Activated T-cell treated with anti-CD3 and anti-CD28 coated beads for 48 hours (primary cell): ENCODE measurements around the gene SERGEF.

Source experiments
- DNase-seq: peaks from one replicate; pipeline ENCODE4 v3.0.0-alpha.2; 2020; ENCODE audit warnings: low read depth

SERGEF gene

GRCh38 chr11:17748761-17749721 lies 263.8 kb downstream of the SERGEF start:
- DNase-seq = no peak

- DNase-seq = no peak
Measured at GRCh38 chr11:17748044-17748443, 264.8 kb downstream of the SERGEF start.

- DNase-seq = no peak
Measured at GRCh38 chr11:17747131-17747955, 265.5 kb downstream of the SERGEF start.

GRCh38 chr11:17746096-17746495 lies 266.8 kb downstream of the SERGEF start:
- DNase-seq = no peak

- no peak for DNase-seq
Measured at GRCh38 chr11:17745023-17745772, 267.6 kb downstream of the SERGEF start.

- no peak for DNase-seq
Measured at GRCh38 chr11:17744151-17744940, 268.5 kb downstream of the SERGEF start.

- DNase-seq = no peak
Measured at GRCh38 chr11:17743808-17744119, 269.1 kb downstream of the SERGEF start.

- DNase-seq = no peak
Measured at GRCh38 chr11:17743026-17743807, 269.6 kb downstream of the SERGEF start.

- DNase-seq = no peak
Measured at GRCh38 chr11:17742019-17742418, 270.8 kb downstream of the SERGEF start.

GRCh38 chr11:17741487-17741886 lies 271.4 kb downstream of the SERGEF start:
- no peak for DNase-seq

GRCh38 chr11:17740649-17741235 lies 272.1 kb downstream of the SERGEF start:
- no peak for DNase-seq

GRCh38 chr11:17739945-17740338 lies 272.9 kb downstream of the SERGEF start:
- DNase-seq = no peak

GRCh38 chr11:17738151-17738973 lies 274.5 kb downstream of the SERGEF start:
- no peak for DNase-seq
